Measurements from ENCODE around the gene SLC5A4.

SLC5A4 gene

DNA sequence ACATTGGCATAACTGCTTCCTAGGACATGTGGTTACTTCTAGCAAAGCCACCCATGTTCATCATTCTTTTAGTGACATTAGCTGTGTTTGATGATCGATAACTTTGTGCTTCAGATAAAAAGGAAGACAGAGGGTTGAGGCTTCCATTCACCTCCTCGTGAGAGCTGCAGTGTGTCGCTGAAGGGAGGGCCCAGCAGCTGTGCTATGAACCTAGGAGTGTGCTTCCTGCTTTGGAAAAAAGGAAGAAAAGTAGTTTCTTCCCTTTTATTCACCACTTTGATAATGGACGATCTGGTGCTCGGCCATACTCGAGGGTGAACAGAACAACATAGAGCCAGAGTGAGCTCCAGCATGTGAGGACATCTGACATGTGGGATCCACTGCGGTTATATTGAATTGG is 44.1 kb downstream of the SLC5A4 start:
- DNase-seq (ENCODE audit: insufficient read length, low spot score) (no peak), FAIRE-seq (no peak)
- TF ChIP-seq POLR2A (IDR thresholded peaks at IDR 0.05; ENCODE audit: low read depth, low read length), result no peak

DNA sequence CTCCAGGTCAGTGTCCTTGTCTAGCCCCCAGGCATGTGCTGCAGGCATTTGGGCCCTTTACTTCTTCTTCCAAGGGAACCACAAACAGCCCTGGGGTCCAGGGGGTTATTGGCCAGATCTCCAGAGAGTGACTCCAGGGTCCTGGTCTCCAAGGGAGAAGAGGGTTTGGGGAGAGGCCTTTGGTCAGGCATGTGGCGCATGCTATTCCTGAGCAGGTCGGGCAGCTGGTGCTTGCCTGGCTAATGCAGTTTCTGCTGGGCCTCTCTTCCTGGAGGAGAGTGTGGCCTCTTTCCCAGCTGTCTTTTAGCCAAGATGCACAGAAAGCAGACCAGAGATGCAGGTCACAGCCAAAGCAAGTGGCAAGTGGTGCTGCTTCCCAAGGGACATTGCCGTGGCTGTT is 46.5 kb downstream of the SLC5A4 start:
- no peak for TF ChIP-seq POLR2A (IDR thresholded peaks at IDR 0.05; ENCODE audit: low read depth, low read length)
- FAIRE-seq, result no peak

DNA sequence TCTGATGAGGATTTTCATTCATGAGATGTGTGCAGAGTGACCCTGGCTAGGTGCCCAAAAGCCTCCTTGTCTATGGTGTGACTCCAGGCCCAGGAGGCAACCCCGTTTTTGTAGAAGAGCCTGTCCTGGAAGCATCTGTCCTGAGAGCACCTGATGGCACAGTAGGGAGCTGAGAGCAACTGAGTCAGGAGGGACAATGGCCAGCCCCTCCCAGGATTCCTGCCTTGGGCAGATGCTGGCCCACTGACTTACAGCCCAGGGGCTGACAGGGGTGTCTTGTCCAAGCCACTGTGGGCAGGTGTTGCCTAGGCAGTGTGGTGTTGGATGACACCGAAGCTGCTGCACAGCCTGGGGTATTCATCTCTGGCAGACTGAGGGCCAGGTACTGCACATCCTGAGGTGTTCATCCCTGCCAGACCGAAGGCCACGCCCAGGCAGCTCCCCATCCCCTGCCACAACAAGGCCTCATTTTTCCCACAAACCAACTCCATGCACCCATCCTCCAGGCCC is 47.1 kb downstream of the SLC5A4 start:
- TF ChIP-seq POLR2A (IDR thresholded peaks at IDR 0.05; ENCODE audit: low read depth, low read length), result no peak
- FAIRE-seq (no peak), DNase-seq (ENCODE audit: insufficient read length, low spot score) (no peak)

More for the DNA sequence above, 46.5 kb downstream of the SLC5A4 start:
- no peak for DNase-seq (ENCODE audit: insufficient read length, low spot score)

- no peak for TF ChIP-seq POLR2A (IDR thresholded peaks at IDR 0.05; ENCODE audit: low read depth, low read length)
- no peak for FAIRE-seq
- DNase-seq (ENCODE audit: insufficient read length, low spot score), result no peak
These were observed 48.1 kb downstream of the SLC5A4 start for GRCh38 chr22:32206774-32207758.

DNA sequence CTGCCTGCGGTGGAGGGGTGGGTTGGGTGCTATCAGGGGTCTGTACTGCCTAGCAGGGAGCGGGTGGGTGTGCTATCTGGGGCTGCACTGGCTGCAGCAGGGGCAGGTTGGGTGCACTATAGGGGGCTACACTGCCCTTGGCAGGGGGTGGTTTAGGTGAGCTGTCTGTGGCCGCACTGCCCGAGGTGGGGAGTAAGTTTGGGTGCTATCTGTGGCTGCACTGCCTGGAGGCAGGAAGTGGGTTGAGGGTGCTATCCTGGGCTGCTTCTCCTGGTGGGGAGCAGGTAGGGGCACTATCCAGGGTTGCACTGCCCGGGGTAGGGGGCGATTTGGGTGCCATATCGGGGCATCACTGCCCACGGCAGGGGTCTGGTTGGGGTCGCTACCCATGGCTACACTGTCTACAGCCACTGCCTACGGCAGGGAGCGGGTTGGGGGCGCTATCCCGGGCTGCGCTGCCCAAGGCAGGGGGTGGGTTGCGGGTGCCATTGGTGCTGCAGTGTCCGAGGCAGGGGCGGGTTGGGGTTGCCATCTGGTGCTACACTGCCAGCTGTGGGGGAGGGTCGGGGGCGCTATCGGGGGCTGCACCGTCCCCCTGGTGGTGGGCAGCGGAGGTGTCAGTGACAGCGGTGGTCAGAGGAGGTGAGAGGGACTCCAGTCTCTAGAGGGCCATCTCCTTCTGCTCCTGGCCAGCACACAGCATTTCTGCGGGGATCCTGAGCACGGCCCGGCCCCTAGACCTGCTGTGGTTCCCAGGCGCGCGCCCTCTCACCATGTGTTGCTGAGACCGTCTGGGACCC is 49.0 kb downstream of the SLC5A4 start:
- DNase-seq (ENCODE audit: insufficient read length, low spot score), result no peak
- no peak for FAIRE-seq
- no peak for TF ChIP-seq POLR2A (IDR thresholded peaks at IDR 0.05; ENCODE audit: low read depth, low read length)

DNA sequence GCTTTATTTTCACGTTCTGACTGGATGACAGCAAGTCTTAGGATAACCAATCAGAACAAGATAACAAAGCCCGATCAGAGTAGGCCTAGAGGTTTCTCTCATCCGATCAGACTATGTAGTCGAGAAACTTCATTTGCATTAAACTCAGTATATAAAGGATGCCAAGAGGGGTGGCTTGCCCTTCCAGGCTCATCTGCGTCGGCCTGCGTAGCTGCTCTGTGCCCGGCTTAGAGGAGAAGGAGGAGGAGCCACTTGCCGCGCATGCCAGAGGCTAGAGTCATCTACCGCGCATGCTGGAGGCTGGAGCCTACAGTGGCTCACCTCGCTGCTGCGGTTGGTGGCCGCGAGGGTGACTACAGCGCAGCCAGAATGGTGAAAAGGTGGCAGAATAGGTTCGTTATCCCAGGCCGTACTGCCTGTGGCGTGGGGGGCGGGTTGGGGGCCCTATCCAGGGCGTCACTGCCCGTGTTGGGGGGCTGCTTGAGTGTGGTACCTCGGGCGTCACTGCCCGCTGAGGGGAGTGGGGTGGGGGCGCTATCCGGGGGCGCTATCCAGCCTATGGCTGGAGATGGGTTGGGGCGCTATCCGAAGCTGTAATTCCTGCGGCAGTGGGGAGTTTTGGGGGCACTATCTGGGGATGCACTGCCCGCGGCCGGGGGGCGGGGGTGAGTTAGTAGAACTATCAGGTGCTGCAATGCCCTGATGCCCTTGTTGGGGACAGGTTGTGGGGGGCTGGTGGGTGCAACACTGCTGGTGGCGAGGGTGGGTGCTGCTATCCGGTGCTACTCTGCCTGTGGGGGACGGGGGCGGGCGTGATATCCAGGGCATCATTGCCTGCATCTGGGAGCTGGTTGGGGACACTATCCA is 50.1 kb downstream of the SLC5A4 start, which contains the start of gene RFPL2:
Gene RFPL2 (minus strand): TSS at position 218 of the 867 bp plus-strand sequence. CDS start 2,622 bp downstream, outside the sequence.
- DNase-seq (ENCODE audit: insufficient read length, low spot score) (no peak), FAIRE-seq (no peak)
- no peak for TF ChIP-seq POLR2A (IDR thresholded peaks at IDR 0.05; ENCODE audit: low read depth, low read length)

DNA sequence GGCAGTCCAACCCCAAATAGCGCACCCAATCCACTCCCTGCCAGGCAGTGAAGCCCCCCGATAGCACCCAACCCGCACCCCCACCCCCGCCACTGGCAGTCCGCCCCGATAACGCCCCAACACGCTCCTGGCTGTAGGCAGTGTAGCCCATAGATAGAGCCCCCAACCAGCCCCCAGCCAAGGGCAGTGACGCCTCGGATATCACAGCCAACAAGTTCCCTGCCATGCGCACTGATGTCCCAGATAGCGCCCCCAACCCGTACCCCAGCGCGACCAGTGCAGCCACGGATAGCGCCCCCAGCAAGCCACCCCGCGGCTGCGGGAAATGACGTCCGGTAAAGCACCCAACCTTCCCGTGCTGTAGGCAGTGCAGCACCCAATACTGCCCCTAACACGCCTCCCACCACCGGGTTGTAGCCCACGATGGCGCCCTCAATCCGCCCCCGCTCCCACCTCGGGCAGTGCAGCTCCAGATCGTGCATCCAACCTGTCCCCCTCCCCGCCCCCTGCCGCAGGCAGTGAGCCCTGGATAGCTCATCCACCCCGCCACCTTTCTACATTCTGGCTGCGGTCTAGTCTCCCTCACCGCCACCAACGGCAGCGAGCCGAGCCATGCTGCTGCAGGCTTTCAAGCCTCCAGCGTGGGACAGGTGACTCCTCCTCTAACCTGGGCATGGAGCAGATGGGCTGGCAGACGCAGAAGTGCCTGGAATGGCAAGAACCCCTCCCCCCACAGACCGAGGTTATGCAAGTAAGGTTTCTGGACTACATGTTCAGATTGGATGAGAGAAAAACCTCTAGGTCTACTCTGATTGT is 50.9 kb downstream of the SLC5A4 start:
- DNase-seq (ENCODE audit: insufficient read length, low spot score), result no peak
- TF ChIP-seq POLR2A (IDR thresholded peaks at IDR 0.05; ENCODE audit: low read depth, low read length), result no peak
- FAIRE-seq, result no peak

DNA sequence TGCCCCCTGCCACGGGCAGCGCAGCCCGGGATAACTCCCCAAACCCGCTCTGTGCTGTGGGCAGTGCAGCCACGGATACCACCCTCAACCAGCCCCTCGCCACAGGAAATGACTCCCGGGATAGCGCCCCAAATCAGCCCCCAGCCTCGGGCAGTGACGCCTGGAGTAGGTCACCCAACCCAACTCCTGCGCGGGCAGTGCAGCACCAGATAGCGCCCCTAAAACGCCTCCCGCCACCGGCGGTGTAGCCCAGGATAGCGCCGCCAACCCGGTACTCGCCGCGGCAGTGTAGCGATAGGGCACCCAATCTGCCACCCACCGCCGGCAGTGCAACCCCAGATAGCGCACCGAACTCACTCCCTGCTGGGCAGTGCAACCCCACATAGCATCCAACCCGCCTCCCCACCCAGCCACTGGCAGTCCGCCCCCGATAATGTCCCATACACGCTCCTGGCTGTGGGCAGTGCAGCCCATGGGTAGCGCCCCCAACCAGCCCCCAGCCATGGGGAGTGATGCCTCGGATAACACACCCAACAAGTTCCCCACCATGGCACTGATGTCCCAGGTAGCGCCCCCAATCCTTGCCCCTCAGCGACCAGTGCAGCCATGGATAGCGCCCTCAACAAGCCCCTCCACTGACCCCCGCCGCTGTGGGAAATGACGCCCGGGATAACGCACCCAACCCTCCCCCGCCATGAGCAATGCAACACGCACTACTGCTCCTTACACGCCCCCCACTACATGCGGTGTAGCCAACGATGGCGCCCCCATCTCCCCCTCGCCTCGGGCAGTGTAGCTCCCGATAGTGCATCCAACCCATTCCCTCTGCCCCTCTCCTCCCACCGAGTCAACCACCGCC is 51.7 kb downstream of the SLC5A4 start:
- no peak for TF ChIP-seq POLR2A (IDR thresholded peaks at IDR 0.05; ENCODE audit: low read depth, low read length)
- DNase-seq (ENCODE audit: insufficient read length, low spot score) (no peak), FAIRE-seq (no peak)

GRCh38 chr22:32202539-32203180 is 52.5 kb downstream of the SLC5A4 start:
- no peak for FAIRE-seq
- TF ChIP-seq POLR2A (IDR thresholded peaks at IDR 0.05; ENCODE audit: low read depth, low read length), result no peak

GRCh38 chr22:32202161-32202538 is 53.0 kb downstream of the SLC5A4 start:
- TF ChIP-seq POLR2A (IDR thresholded peaks at IDR 0.05; ENCODE audit: low read depth, low read length), result no peak
- FAIRE-seq (no peak), DNase-seq (ENCODE audit: insufficient read length, low spot score) (no peak)

More at GRCh38 chr22:32202539-32203180, 52.5 kb downstream of the SLC5A4 start:
- DNase-seq (ENCODE audit: insufficient read length, low spot score), result peak; percentile 20

DNA sequence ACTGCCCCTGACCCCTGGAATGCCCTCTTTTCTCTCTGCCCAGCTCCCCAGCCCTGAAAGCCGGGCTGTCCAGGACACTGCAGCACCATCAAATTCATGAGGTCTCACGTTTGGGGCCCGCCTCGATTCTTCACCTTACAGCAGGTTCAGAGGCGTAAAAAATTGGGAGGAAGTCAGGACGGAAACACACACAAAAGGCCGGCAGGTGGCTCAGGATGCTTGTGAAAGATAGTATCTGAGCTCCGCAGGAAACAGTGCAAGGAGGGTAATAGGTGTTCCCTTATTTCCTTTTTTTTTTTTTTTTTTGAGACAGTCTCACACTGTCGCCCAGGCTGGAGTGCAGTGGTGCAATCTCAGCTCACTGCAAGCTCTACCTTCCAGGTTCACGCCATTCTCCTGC is 54.4 kb downstream of the SLC5A4 start:
- FAIRE-seq, result no peak
- TF ChIP-seq POLR2A (IDR thresholded peaks at IDR 0.05; ENCODE audit: low read depth, low read length), result no peak
- DNase-seq (ENCODE audit: insufficient read length, low spot score), result no peak

All from H54 (cell line).